HEK293 (cell line): ENCODE measurements around the gene DCST2.

Experiments
- GFI1B ChIP-seq: fragments of 450-650 bp; formaldehyde crosslinking; IDR thresholded peaks from 2 replicates; pipeline ENCODE4 v1.5.1; 2016; ENCODE audit warnings: missing biosample characterization, missing genetic modification characterization
- OVOL3 ChIP-seq: fragments of 450-650 bp; formaldehyde crosslinking; IDR thresholded peaks from 2 replicates; pipeline ENCODE4 v1.5.1; 2016; ENCODE audit warnings: missing biosample characterization, missing genetic modification characterization
- REPIN1 ChIP-seq: fragments of 450-650 bp; formaldehyde crosslinking; IDR thresholded peaks from 2 replicates; pipeline ENCODE4 v1.5.1; 2017; ENCODE audit warnings: missing biosample characterization, missing genetic modification characterization, low read depth
- ZNF140 ChIP-seq: fragments of 450-650 bp; formaldehyde crosslinking; IDR thresholded peaks from 2 replicates; pipeline ENCODE4 v1.5.1; 2016; ENCODE audit warnings: missing biosample characterization, missing genetic modification characterization
- ZNF18 ChIP-seq: fragments of 450-650 bp; formaldehyde crosslinking; IDR thresholded peaks from 2 replicates; pipeline ENCODE4 v1.5.1; 2016; ENCODE audit warnings: missing biosample characterization, missing genetic modification characterization
- ZNF2 ChIP-seq: fragments of 450-650 bp; formaldehyde crosslinking; IDR thresholded peaks from 2 replicates; pipeline ENCODE4 v1.5.1; 2016; ENCODE audit warnings: missing biosample characterization, missing genetic modification characterization
- ZNF274 ChIP-seq, 2 experiments: fragments of 200-500 bp in 1 of 2; fragments of 450-650 bp in 1 of 2; sonication (Bioruptor generic) in 1 of 2; formaldehyde crosslinking in 1 of 2; IDR thresholded peaks; 2 replicates each; pipeline versions ENCODE4 v1.5.1 to v1.6.1; 2014 to 2016; ENCODE audit warnings: borderline replicate concordance in 1 of 2, inconsistent platforms in 1 of 2, low read length in 1 of 2, missing biosample characterization in 1 of 2, missing genetic modification characterization in 1 of 2
- ZNF335 ChIP-seq: fragments of 450-650 bp; formaldehyde crosslinking; conservative IDR thresholded peaks from 2 replicates; pipeline ENCODE4 v1.5.1; 2016; ENCODE audit warnings: missing biosample characterization, missing genetic modification characterization
- ZNF488 ChIP-seq: fragments of 450-650 bp; formaldehyde crosslinking; IDR thresholded peaks from 2 replicates; pipeline ENCODE4 v1.5.1; 2016; ENCODE audit warnings: missing biosample characterization, missing genetic modification characterization
- TF ChIP-seq, protein P1 (sequence below): fragments of 450-650 bp; formaldehyde crosslinking; IDR thresholded peaks from 2 replicates; pipeline ENCODE4 v1.5.1; 2016; ENCODE audit warnings: missing biosample characterization, missing genetic modification characterization

- no peak for TF ChIP-seq OVOL3 (tag by site-specific recombination)
- TF ChIP-seq, protein P1, sequence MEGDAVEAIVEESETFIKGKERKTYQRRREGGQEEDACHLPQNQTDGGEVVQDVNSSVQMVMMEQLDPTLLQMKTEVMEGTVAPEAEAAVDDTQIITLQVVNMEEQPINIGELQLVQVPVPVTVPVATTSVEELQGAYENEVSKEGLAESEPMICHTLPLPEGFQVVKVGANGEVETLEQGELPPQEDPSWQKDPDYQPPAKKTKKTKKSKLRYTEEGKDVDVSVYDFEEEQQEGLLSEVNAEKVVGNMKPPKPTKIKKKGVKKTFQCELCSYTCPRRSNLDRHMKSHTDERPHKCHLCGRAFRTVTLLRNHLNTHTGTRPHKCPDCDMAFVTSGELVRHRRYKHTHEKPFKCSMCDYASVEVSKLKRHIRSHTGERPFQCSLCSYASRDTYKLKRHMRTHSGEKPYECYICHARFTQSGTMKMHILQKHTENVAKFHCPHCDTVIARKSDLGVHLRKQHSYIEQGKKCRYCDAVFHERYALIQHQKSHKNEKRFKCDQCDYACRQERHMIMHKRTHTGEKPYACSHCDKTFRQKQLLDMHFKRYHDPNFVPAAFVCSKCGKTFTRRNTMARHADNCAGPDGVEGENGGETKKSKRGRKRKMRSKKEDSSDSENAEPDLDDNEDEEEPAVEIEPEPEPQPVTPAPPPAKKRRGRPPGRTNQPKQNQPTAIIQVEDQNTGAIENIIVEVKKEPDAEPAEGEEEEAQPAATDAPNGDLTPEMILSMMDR (tag by site-specific recombination), result no peak
- TF ChIP-seq GFI1B (tag by site-specific recombination), result no peak
- TF ChIP-seq ZNF2, result no peak
- TF ChIP-seq ZNF488, result no peak
- no peak for TF ChIP-seq ZNF140 (tag by site-specific recombination)
- TF ChIP-seq ZNF335 (tag by site-specific recombination), result peak; percentile 49
- TF ChIP-seq ZNF18, result no peak
- TF ChIP-seq REPIN1 (tag by site-specific recombination), result no peak
- TF ChIP-seq ZNF274 (IDR thresholded peaks at IDR 0.05; ENCODE audit: low read length), result no peak
- no peak for TF ChIP-seq ZNF274 (tag by site-specific recombination; IDR thresholded peaks at IDR 0.05; ENCODE audit: borderline replicate concordance)
Observed at GRCh38 chr1:155048449-155049334, 15.1 kb upstream of the DCST2 start.
